RWPE1 (cell line): Measurements from ENCODE around the gene DSCAML1.

Experiments used
- CTCF ChIA-PET: fragments of 350-600 bp; sonication (Branson Sonifier 250); formaldehyde crosslinking; extraction: SDS; loops from one replicate; lab custom pipeline; 2021; lab: Yijun Ruan, JAX
- POLR2A ChIA-PET: fragments of 400-600 bp; formaldehyde crosslinking; extraction: SDS; loops from one replicate; lab custom pipeline; 2020; ENCODE audit warnings: antibody characterized with exemption; ENCODE audit not compliant: low non-redundant PET; lab: Yijun Ruan, JAX
- DNase-seq: peaks from one replicate; pipeline ENCODE4 v3.0.0; 2012; ENCODE audit warnings: low spot score
- H3K27ac ChIP-seq: fragments of 450-650 bp; 2 replicates; pipeline ENCODE4 v1.5.1; 2017
- TF ChIP-seq, protein P1 (sequence below): fragments of 450-650 bp; conservative IDR thresholded peaks from 2 replicates; pipeline ENCODE4 v1.5.1; 2017; ENCODE audit warnings: low read depth, mild to moderate bottlenecking

Gene DSCAML1

DNA sequence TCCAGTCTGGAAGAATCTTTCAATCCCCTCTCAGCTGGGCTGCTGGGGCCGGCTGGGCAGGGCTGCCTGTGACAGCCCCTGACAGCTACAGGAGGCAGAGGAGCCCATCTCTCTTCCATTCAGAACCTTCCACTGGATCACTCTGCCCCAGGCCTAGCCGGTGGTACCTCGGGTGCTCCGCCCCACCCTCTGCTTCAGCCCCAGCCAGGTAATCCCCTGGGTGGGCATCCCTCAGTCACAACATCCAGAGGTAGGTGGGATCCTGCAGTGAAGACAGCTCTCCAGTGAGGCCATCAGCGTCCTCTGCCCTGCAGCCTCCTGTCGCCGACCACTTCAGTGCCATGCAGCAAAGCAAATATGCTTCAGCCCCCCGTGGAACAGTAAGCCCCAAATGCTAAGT lies 223.7 kb downstream of the DSCAML1 start:
- DNase-seq: no peak
- CTCF ChIA-PET: no interaction called here
- TF ChIP-seq, protein P1, sequence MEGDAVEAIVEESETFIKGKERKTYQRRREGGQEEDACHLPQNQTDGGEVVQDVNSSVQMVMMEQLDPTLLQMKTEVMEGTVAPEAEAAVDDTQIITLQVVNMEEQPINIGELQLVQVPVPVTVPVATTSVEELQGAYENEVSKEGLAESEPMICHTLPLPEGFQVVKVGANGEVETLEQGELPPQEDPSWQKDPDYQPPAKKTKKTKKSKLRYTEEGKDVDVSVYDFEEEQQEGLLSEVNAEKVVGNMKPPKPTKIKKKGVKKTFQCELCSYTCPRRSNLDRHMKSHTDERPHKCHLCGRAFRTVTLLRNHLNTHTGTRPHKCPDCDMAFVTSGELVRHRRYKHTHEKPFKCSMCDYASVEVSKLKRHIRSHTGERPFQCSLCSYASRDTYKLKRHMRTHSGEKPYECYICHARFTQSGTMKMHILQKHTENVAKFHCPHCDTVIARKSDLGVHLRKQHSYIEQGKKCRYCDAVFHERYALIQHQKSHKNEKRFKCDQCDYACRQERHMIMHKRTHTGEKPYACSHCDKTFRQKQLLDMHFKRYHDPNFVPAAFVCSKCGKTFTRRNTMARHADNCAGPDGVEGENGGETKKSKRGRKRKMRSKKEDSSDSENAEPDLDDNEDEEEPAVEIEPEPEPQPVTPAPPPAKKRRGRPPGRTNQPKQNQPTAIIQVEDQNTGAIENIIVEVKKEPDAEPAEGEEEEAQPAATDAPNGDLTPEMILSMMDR: no peak
- POLR2A ChIA-PET: no interaction called here
- H3K27ac ChIP-seq: no peak overlapping the region

DNA sequence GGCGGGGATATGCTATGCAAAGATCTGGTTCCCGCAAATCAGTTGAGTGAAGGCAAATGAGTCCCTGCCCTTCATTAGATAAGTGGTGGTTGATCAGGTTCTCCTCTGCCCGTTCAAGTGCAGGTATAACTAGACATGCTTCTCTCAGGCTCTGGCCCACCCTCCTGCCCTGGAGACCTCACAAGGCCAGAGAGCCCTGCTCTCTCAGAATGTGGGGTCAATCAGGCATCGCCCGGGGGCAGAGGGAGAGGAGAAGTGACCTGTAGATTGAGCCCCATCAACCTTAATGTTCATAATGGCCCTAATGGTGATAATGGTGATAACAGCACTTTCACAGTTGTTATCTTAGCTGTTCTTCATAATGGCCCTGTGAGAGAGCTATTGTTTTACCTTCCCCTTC lies 224.3 kb downstream of the DSCAML1 start:
- H3K27ac ChIP-seq: no peak overlapping the region
- TF ChIP-seq, protein P1: no peak
- ChIA-PET CTCF (no interaction called here), POLR2A (no interaction called here)
- no peak for DNase-seq

DNA sequence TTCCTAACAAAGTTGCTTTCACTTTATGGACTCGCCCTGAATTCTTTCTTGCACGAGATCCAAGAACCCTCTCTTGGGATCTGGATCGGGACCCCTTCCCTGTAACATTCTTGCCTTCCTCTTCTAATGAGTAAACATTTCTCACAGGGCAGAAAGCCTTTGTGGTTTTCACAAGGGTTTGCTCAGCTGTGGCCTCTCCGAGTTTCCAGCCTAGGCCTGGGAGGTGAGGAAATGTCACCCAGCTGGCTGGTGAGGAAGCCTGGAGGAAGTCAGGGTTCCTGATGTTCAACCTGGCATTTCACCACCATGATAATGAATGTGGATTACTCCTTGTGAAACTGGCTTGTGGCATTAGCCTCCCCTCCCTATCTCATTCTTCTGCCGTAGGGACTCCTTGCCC lies 224.9 kb downstream of the DSCAML1 start:
- no peak for DNase-seq
- ChIA-PET POLR2A (no interaction called here), CTCF (interaction anchor here (0.6 kb wide), 1 partner anchor 891 kb away, joined by 3 read pairs; no protein-coding TSS in a partner anchor)
- no peak overlapping the region for H3K27ac ChIP-seq
- TF ChIP-seq, protein P1: no peak

DNA sequence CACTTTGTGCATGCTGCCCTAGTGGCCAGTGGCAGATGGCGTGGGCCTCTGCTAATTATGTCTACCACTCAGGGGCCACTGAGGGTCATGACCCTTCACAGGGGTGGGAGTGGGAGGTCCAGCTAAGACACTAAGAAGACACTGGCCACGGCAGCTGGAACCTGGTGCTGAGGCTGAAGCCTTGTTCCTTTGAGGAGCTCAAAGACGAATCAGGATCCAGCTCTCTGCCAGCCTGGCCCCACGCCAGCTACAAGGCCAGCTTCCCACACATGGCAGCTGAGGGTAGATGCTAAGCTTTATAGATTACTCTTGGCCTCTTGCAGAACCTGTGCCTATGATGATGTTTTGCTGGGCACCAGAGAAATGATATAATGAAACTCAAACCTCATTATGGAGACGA lies 226.3 kb downstream of the DSCAML1 start:
- CTCF ChIA-PET: interaction anchor here (0.6 kb wide), 1 partner anchor 287 kb away, joined by 4 read pairs; no protein-coding TSS in a partner anchor
- POLR2A ChIA-PET: no interaction called here
- no peak for DNase-seq
- H3K27ac ChIP-seq: no peak overlapping the region
- TF ChIP-seq, protein P1: no peak

DNA sequence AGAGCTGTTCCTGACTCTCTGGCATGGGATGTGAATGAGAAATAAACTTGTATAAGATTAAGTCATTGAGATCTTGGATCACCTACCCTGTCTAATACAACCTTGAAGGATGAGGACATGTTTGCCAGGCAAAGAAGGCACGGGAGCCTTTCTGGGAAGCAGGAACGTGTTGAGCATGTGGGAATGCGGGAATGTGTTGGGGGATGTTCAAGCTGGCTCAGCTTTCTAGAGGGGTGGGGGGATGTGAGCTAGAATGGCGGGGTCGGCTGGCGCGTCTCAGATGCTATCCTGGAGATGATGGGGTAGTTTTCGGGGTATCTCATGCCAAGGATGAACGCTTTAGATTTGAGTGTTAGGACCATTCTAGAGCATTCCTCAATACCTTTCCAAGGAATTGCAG lies 227.1 kb downstream of the DSCAML1 start:
- ChIA-PET CTCF (no interaction called here), POLR2A (no interaction called here)
- TF ChIP-seq, protein P1: no peak
- no peak overlapping the region for H3K27ac ChIP-seq
- DNase-seq: no peak

DNA sequence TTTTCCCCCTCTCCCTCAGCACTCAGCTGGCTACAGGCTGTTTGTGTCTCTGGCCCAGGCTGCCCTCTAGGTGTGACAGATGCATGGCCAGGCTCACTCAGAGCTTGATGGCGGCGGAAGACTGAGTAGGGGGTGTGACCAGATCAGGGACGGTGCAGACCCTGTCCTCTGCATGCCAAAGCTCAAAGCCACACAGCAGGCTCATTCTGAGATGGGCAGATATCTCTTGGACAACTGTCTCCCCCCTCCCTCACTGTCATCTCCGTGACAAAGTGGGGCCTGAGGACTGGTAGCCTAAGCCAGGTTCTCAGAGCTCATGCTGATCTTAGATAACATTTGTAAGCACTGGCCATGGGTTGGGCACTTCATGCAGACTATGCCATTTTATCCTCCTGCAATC lies 231.3 kb downstream of the DSCAML1 start:
- TF ChIP-seq, protein P1: no peak
- CTCF ChIA-PET: no interaction called here
- no peak for DNase-seq
- H3K27ac ChIP-seq: no peak overlapping the region
- POLR2A ChIA-PET: interaction anchor here (0.7 kb wide), 1 partner anchor 691 kb away, joined by 6 read pairs; no protein-coding TSS in a partner anchor
